ENCODE measurements around the gene TNNT3.

Gene TNNT3

GRCh38 chr11:1935156-1936071 is 15.9 kb downstream of the TNNT3 start:
- no peak for TF ChIP-seq CTCF (IDR thresholded peaks at IDR 0.05; ENCODE audit: low read depth, low read length, missing control alignments)
- no peak overlapping the region for H3K4me3 ChIP-seq (ENCODE audit: low read depth, low read length)
- no peak for DNase-seq (ENCODE audit: low read depth)

- no peak for DNase-seq (ENCODE audit: low read depth)
Measured at GRCh38 chr11:1936072-1936780, 16.7 kb downstream of the TNNT3 start.

GRCh38 chr11:1936781-1937615 is 17.5 kb downstream of the TNNT3 start:
- H3K4me3 ChIP-seq (ENCODE audit: low read depth, low read length), result no peak overlapping the region
- no peak for DNase-seq (ENCODE audit: low read depth)
- TF ChIP-seq CTCF (IDR thresholded peaks at IDR 0.05; ENCODE audit: low read depth, low read length, missing control alignments), result no peak

More at GRCh38 chr11:1936072-1936780, 16.7 kb downstream of the TNNT3 start:
- TF ChIP-seq CTCF (IDR thresholded peaks at IDR 0.05; ENCODE audit: low read depth, low read length, missing control alignments), result no peak
- no peak overlapping the region for H3K4me3 ChIP-seq (ENCODE audit: low read depth, low read length)

GRCh38 chr11:1937616-1938342 is 18.3 kb downstream of the TNNT3 start:
- no peak for DNase-seq (ENCODE audit: low read depth)
- TF ChIP-seq CTCF (IDR thresholded peaks at IDR 0.05; ENCODE audit: low read depth, low read length, missing control alignments), result no peak
- H3K4me3 ChIP-seq (ENCODE audit: low read depth, low read length), result no peak overlapping the region

- TF ChIP-seq CTCF (IDR thresholded peaks at IDR 0.05; ENCODE audit: low read depth, low read length, missing control alignments), result no peak
- no peak overlapping the region for H3K4me3 ChIP-seq (ENCODE audit: low read depth, low read length)
- DNase-seq (ENCODE audit: low read depth), result no peak
Measured at GRCh38 chr11:1938343-1939005, 19.0 kb downstream of the TNNT3 start.

Data from GM12864 (cell line).